Breast epithelium (tissue), 4 donors: ENCODE data around the gene ANO2. TPM values are rescaled to one million over a fixed set of nuclear protein-coding genes. Genes with fewer than 3 reads are reported as not detected.
"Not testable (repeated sequence)": the region's sequence is repeated elsewhere in the genome, so short reads cannot be mapped to it uniquely, and the experiment has no call there.

ENCODE experiments used
- DNase-seq, 2 donors: peaks; one replicate each; pipeline ENCODE4 v3.0.0-alpha.2; 2019; ENCODE audit warnings: low spot score in 2 of 2
- H3K27ac ChIP-seq, 2 donors: fragments of 200-600 bp; sonication (generic) in 1 of 2; one replicate each; pipeline ENCODE4 v1.5.1; 2016 to 2019; ENCODE audit warnings: mild to moderate bottlenecking in 1 of 2
- H3K27me3 ChIP-seq, 2 donors: fragments of 200-600 bp; sonication (generic) in 1 of 2; one replicate each; pipeline versions ENCODE4 v1.5.1 to v1.6.0; 2017 to 2019; ENCODE audit warnings: control low read depth in 1 of 2, mild to moderate bottlenecking in 1 of 2
- H3K36me3 ChIP-seq: fragments of 200-600 bp; one replicate; pipeline ENCODE4 v1.5.1; 2019
- H3K4me1 ChIP-seq, 2 donors: fragments of 200-600 bp; sonication (generic); one replicate each; pipeline ENCODE4 v1.5.1; 2016 to 2019; ENCODE audit warnings: control low read depth in 1 of 2
- H3K4me3 ChIP-seq, 3 donors: fragments of 200-600 bp; sonication (generic); 1 replicate in 2 of 3; 2 replicates in 1 of 3; pipeline ENCODE4 v1.5.1; 2016 to 2019; ENCODE audit warnings: mild to moderate bottlenecking in 3 of 3, moderate library complexity in 2 of 3
- H3K9me3 ChIP-seq, 2 donors: fragments of 200-600 bp; sonication (generic) in 1 of 2; one replicate each; pipeline ENCODE4 v1.5.1; 2016 to 2019; ENCODE audit warnings: control low read depth in 1 of 2
- CTCF ChIP-seq, 3 donors: fragments of 450-650 bp; IDR thresholded peaks; one replicate each; pipeline ENCODE4 v1.5.1; 2016 to 2017; ENCODE audit warnings: antibody characterized with exemption in 3 of 3, mild to moderate bottlenecking in 3 of 3, moderate library complexity in 3 of 3
- POLR2A ChIP-seq: fragments of 450-650 bp; IDR thresholded peaks from one replicate; pipeline ENCODE4 v1.6.1; 2016; ENCODE audit warnings: antibody characterized with exemption, mild to moderate bottlenecking, moderate library complexity
- POLR2AphosphoS5 ChIP-seq, 3 donors: sonication (generic); formaldehyde crosslinking; IDR thresholded peaks; one replicate each; pipeline ENCODE4 v1.6.1; 2017; ENCODE audit warnings: antibody characterized with exemption in 3 of 3
- intact Hi-C: fragments of 100-400 bp; cut with DNase I; formaldehyde crosslinking; loops from one replicate; pipeline ENCODE4 v1.15.1; 2023; ENCODE audit warnings: low total_unique reads
- total RNA-seq, 3 donors: library from RNA; depleted of rRNA; stranded (reverse); fragments of >200 nt; gene quantifications; one replicate each; pipeline ENCODE4 v1.1.0, GENCODE V29; 2016

The ANO2 gene
- total RNA-seq, 3 donors from 2014 or later, result 5.0 to 33.1 (median 16.8) TPM

DNA sequence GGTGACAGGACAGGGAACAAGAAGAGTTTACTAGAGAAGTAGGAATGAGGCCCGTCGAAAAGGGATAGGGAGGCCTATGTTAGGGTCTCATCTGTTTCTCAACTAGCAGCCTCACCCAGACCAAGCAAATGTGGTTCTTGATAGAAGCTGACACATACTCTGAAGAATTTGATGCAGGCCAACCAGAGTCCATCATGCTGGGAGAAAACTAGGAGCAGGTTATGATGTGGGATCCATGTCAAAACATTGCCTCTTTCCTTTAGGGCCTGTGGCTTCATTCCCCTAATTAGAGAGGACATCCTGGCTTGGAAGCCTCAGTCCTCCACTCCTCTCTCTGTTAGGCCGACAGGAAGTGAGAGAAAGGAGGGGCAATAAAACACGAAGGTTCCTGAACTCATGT is 390.3 kb downstream of the ANO2 start:
- TF ChIP-seq CTCF (IDR thresholded peaks at IDR 0.05), result no peak
- no peak for TF ChIP-seq POLR2AphosphoS5 (IDR thresholded peaks at IDR 0.05)
- TF ChIP-seq POLR2A, result no peak
- H3K36me3 ChIP-seq, result no peaks in the 10 kb centered on the region
- DNase-seq, result no peak
- H3K4me1 ChIP-seq, result no peaks in the 10 kb centered on the region
- H3K9me3 ChIP-seq, result peaks cover 0 to 5% of the 10 kb centered on the region in 2 donors
- no peak overlapping the region for H3K27ac ChIP-seq
- H3K4me3 ChIP-seq, result no peak overlapping the region
- no peaks in the 10 kb centered on the region for H3K27me3 ChIP-seq
- intact Hi-C loops, result no loop called here

DNA sequence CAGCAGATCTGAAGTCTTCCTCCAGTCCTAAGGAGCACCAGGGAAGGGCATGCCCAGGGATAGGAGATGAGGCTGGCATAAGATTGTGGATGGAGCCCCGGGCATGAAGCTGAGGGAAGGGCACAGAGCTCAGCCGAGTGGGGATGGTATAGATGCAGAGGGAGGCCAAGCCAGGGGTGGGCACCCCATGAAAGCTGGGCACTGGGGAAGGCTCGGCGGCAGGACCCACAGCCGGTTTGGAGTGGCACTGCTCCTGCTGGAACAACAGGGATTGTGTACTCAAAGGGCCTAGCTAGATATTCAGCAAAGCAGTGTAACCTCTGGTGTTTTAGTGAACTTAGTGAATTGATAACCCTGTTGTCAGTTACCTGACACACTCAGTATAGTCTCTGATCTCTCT is 396.0 kb downstream of the ANO2 start:
- TF ChIP-seq POLR2A (no peak), POLR2AphosphoS5 (IDR thresholded peaks at IDR 0.05) (no peak), CTCF (IDR thresholded peaks at IDR 0.05) (no peak)
- Histone ChIP-seq H3K4me1 (no peaks in the 10 kb centered on the region), H3K36me3 (no peaks in the 10 kb centered on the region), H3K4me3 (no peak overlapping the region), H3K27me3 (peaks cover 0 to 2% of the 10 kb centered on the region in 2 donors), H3K9me3 (peaks cover 9 to 11% of the 10 kb centered on the region in 2 donors), H3K27ac (no peak overlapping the region)
- DNase-seq, result no peak
- intact Hi-C loops, result no loop called here

- intact Hi-C loops, result no loop called here
- H3K36me3 ChIP-seq, result no peaks in the 10 kb centered on the region
- H3K27ac ChIP-seq, result no peak overlapping the region
- TF ChIP-seq POLR2AphosphoS5 (IDR thresholded peaks at IDR 0.05) (no peak), POLR2A (no peak), CTCF (IDR thresholded peaks at IDR 0.05) (no peak)
- H3K27me3 ChIP-seq, result peaks cover 0 to 2% of the 10 kb centered on the region in 2 donors
- H3K9me3 ChIP-seq, result peaks cover 9 to 18% of the 10 kb centered on the region in 2 donors
- H3K4me1 ChIP-seq, result no peaks in the 10 kb centered on the region
- no peak overlapping the region for H3K4me3 ChIP-seq
- no peak for DNase-seq
These were observed 396.7 kb downstream of the ANO2 start for GRCh38 chr12:5548152-5548943.

DNA sequence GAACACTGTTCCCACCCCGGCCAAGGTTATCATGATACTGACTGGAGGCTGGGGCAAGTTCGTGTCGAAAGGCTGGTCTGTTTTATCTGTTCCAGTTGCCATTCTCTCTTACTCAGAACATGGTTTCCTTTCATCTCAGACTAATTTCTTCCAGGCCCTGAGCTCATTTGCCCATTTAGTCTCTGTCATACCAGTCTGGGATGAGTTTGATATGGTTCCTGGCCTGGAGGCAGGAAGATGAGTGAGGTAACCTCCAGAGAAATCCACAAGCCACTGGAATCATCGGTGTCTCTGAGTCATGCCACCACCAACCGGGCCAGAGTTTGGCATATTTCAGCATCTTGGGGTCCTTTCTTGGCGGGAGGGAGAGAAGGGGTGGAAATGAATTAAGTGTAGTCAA is 398.4 kb downstream of the ANO2 start:
- Histone ChIP-seq H3K4me1 (no peaks in the 10 kb centered on the region), H3K27me3 (peaks cover 0 to 2% of the 10 kb centered on the region in 2 donors), H3K4me3 (no peak overlapping the region), H3K36me3 (no peaks in the 10 kb centered on the region), H3K9me3 (peaks cover 9 to 19% of the 10 kb centered on the region in 2 donors), H3K27ac (no peak overlapping the region)
- DNase-seq, result no peak
- TF ChIP-seq POLR2AphosphoS5 (IDR thresholded peaks at IDR 0.05), result no peak
- no peak for TF ChIP-seq CTCF (IDR thresholded peaks at IDR 0.05)
- no peak for TF ChIP-seq POLR2A
- intact Hi-C loops, result no loop called here

DNA sequence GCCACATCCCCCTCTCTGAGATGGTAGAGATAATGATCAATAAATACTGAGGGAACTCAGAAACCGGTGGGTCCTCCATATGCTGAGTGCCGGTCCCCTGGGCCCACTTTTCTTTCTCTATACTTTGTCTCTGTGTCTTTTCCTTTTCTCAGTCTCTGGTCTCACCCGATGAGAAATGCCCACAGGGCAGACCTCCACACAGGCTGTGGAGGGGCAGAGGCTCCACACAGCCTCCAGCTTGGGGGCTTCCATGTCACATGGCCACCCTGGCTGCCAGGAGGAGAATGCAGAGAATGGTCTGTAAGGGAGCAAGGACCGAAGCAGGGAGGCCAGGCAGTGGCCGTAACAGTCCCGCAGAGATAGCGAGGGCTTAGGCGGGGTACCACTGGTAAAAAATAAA is 407.3 kb downstream of the ANO2 start:
- H3K9me3 ChIP-seq, result no peaks in the 10 kb centered on the region
- no peaks in the 10 kb centered on the region for H3K36me3 ChIP-seq
- H3K4me1 ChIP-seq, result no peaks in the 10 kb centered on the region
- intact Hi-C loops, result no loop called here
- TF ChIP-seq POLR2A (no peak), CTCF (IDR thresholded peaks at IDR 0.05) (no peak), POLR2AphosphoS5 (IDR thresholded peaks at IDR 0.05) (no peak)
- H3K27ac ChIP-seq, result no peak overlapping the region
- DNase-seq, result no peak
- H3K27me3 ChIP-seq, result peaks cover 0 to 3% of the 10 kb centered on the region in 2 donors
- no peak overlapping the region for H3K4me3 ChIP-seq

DNA sequence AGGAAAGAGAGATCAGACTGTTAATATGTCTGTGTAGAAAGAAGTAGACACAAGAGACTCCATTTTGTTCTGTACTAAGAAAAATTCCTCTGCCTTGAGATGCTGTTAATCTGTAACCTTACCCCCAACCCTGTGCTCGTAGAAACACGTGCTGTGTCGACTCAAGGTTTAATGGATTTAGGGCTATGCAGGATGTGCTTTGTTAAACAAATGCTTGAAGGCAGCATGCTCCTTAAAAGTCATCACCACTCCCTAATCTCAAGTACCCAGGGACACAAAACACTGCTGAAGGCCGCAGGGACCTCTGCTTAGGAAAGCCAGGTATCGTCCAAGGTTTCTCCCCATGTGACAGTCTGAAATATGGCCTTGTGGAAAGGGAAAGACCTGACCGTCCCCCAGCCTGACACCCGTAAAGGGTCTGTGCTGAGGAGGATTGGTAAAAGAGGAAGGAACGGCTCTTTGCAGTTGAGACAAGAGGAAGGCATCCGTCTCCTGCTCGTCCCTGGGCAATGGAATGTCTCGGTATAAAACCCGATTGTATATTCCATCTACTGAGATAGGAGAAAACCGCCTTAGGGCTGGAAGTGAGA is 407.9 kb downstream of the ANO2 start:
- intact Hi-C loops, H3K9me3 ChIP-seq, DNase-seq: not testable (repeated sequence)

More for the DNA sequence above, 407.9 kb downstream of the ANO2 start:
- H3K4me1 ChIP-seq, H3K27ac ChIP-seq, H3K36me3 ChIP-seq, H3K27me3 ChIP-seq, H3K4me3 ChIP-seq: not testable (repeated sequence)
